ENCODE results near the gene C1GALT1. TPM values are rescaled to one million over a fixed set of nuclear protein-coding genes. Genes with fewer than 3 reads are reported as not detected.

Gene C1GALT1
- total RNA-seq, 1 donor from 2014 or later, result 34.9 TPM

DNA sequence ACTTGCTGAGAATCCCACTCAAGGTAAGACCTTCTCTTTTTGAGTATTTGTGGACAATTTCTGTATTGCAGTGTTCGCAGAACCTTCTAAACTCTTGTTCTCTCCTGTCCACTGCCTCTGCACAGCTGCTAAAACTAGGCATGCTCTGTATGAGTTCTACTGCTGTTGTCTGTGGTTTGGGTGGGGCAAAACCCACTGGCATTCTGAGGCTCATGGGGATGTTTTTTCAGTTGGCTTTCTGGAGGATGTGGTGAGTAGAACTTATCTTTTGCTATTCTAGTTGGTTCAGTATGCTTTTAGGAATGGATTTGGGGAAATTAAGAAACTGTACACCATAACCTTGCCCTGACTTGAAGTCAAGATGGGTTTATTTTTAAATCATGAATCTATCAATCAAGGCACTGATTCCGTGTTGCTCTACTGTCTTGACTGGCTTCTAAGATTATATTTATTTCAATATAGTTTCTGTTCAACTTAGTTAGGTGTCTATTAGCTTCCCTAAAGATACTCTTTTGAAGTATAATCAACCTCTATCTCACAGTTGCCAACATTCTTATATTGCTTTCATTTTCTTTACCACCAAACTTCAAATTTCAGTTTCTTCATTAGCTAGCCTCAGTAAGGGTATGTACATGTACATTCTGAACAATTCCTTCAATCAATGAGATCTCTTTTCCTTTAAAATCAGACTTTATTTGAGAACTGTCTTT lies 25.0 kb upstream of the C1GALT1 start:
- H3K4me3 ChIP-seq (ENCODE audit: low read depth, low read length), result no peak overlapping the region
- DNase-seq (ENCODE audit: low read depth), result no peak
- TF ChIP-seq, protein P1, sequence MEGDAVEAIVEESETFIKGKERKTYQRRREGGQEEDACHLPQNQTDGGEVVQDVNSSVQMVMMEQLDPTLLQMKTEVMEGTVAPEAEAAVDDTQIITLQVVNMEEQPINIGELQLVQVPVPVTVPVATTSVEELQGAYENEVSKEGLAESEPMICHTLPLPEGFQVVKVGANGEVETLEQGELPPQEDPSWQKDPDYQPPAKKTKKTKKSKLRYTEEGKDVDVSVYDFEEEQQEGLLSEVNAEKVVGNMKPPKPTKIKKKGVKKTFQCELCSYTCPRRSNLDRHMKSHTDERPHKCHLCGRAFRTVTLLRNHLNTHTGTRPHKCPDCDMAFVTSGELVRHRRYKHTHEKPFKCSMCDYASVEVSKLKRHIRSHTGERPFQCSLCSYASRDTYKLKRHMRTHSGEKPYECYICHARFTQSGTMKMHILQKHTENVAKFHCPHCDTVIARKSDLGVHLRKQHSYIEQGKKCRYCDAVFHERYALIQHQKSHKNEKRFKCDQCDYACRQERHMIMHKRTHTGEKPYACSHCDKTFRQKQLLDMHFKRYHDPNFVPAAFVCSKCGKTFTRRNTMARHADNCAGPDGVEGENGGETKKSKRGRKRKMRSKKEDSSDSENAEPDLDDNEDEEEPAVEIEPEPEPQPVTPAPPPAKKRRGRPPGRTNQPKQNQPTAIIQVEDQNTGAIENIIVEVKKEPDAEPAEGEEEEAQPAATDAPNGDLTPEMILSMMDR (conservative IDR thresholded peaks at IDR 0.05; ENCODE audit: low read depth, low read length), result no peak

DNA sequence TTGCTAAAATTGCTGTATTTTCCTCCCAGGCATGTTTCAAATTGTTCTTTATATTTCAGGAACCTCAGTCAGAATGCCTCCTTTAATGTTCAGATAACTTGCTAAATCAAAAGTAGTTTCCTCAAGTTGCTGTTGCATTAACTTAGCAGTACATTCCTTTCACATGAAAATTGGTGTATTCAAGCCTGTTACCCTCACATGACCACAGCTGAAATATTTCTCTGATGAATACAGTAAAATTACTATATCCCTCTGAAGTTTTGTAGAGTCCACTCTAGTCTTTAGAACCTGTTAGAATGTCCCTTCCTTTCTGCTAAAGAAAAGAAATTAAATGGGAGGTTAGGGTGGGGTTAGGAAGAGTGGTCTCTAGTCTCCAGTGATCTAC lies 24.5 kb upstream of the C1GALT1 start:
- TF ChIP-seq, protein P1 (conservative IDR thresholded peaks at IDR 0.05; ENCODE audit: low read depth, low read length), result no peak
- DNase-seq (ENCODE audit: low read depth), result peak; percentile 52
- H3K4me3 ChIP-seq (ENCODE audit: low read depth, low read length), result no peak overlapping the region

DNA sequence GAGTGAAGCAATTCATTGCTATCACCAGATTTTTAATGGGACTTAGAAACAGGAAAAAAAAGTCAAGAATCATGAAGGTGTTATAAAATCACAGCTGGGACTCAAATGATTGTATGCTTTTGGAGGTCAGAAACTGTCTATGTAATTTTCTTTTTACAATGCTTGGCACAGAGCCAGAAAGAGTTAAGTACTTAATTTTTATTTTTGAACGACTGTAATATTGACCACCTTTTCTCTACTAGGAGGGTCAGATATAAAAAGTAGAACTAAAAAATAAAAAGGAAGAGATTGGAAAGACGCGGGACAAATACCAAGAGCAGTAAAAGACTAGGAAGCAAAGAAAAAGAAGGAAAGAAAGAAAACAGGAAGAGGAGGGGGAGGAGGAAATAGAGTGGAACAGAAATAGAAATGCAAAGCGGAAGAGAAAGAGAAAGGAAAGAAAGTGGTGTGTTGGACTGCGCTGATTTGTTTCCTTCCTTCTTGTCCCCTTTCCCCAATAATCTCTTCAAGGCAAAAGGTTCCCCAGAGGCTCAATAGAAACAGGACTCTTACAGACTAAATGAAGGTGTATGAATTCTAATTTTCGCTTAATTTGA lies 23.2 kb upstream of the C1GALT1 start:
- DNase-seq (ENCODE audit: low read depth), result no peak
- TF ChIP-seq, protein P1 (conservative IDR thresholded peaks at IDR 0.05; ENCODE audit: low read depth, low read length), result no peak
- no peak overlapping the region for H3K4me3 ChIP-seq (ENCODE audit: low read depth, low read length)

GRCh38 chr7:7164591-7164990 lies 17.8 kb upstream of the C1GALT1 start:
- H3K4me3 ChIP-seq (ENCODE audit: low read depth, low read length), result no peak overlapping the region
- DNase-seq (ENCODE audit: low read depth), result no peak
- TF ChIP-seq, protein P1 (conservative IDR thresholded peaks at IDR 0.05; ENCODE audit: low read depth, low read length), result no peak

- DNase-seq (ENCODE audit: low read depth), result no peak
- H3K4me3 ChIP-seq (ENCODE audit: low read depth, low read length), result no peak overlapping the region
- TF ChIP-seq, protein P1 (conservative IDR thresholded peaks at IDR 0.05; ENCODE audit: low read depth, low read length), result no peak
Observed at GRCh38 chr7:7165372-7165771, 17.0 kb upstream of the C1GALT1 start.

DNA sequence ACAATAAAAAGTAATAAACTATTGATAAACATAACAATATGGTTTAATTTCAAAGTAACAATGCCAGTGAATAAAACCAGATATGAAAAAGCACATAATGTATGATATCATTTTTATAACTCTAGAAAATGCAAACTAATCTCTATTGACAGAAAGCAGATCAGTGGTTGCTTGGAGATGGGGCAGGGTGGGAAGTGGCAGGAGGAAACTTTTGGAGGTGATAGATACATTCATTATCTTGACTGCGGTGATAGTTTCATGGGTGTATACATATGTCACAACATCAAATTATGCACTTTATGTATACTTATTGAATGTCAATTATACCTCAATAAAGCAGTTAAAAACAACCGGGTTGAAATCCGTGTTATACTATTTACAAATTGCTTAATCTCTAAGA lies 16.0 kb upstream of the C1GALT1 start:
- DNase-seq (ENCODE audit: low read depth), result no peak
- no peak overlapping the region for H3K4me3 ChIP-seq (ENCODE audit: low read depth, low read length)
- TF ChIP-seq, protein P1 (conservative IDR thresholded peaks at IDR 0.05; ENCODE audit: low read depth, low read length), result no peak

GRCh38 chr7:7169296-7169695 lies 13.0 kb upstream of the C1GALT1 start:
- DNase-seq (ENCODE audit: low read depth), result no peak
- TF ChIP-seq, protein P1 (conservative IDR thresholded peaks at IDR 0.05; ENCODE audit: low read depth, low read length), result no peak
- H3K4me3 ChIP-seq (ENCODE audit: low read depth, low read length), result no peak overlapping the region

Data from epithelial cell of proximal tubule (primary cell).